Superior temporal gyrus (tissue), 1 donor: ENCODE data around the gene HTT.
A peak's percentile ranks its signal among the peaks of the same experiment; 100 is the strongest.

ENCODE experiments used
- DNase-seq: peaks from one replicate; pipeline ENCODE4 v3.0.0-alpha.2; 2016; ENCODE audit errors: extremely low spot score

Gene HTT

DNA sequence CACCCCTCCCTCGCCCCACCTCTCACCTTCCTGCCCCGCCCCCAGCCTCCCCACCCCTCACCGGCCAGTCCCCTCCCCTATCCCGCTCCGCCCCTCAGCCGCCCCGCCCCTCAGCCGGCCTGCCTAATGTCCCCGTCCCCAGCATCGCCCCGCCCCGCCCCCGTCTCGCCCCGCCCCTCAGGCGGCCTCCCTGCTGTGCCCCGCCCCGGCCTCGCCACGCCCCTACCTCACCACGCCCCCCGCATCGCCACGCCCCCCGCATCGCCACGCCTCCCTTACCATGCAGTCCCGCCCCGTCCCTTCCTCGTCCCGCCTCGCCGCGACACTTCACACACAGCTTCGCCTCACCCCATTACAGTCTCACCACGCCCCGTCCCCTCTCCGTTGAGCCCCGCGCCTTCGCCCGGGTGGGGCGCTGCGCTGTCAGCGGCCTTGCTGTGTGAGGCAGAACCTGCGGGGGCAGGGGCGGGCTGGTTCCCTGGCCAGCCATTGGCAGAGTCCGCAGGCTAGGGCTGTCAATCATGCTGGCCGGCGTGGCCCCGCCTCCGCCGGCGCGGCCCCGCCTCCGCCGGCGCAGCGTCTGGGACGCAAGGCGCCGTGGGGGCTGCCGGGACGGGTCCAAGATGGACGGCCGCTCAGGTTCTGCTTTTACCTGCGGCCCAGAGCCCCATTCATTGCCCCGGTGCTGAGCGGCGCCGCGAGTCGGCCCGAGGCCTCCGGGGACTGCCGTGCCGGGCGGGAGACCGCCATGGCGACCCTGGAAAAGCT is at the start of gene HTT, which contains the start of gene HTT-AS:
Gene HTT (plus strand): TSS at position 604 of the 768 bp plus-strand sequence. CDS start 145 bp downstream, at position 749.
Gene HTT-AS (minus strand): TSS at position 461 of the 768 bp plus-strand sequence.
- peak; percentile 94 for DNase-seq

DNA sequence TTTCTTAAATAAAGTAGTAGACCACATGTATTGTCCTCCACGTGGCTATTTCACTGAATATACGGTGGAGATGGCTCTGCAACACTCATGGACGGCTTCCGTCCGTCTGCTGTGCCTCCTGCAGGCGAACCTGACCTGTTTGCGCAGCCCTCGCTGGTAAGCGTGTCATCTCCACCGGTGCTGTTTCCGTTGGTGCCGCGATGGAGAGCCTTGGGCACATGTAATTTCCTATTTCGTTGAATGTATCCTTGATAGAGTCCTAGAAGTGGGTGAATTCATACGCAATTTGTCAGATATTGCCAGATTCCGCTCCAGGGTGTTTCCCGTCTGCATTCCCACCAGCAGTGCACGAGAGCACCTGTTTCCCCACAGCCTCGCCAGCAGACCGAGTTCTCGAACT is 48.6 kb upstream of the HTT start:
- DNase-seq = no peak

DNA sequence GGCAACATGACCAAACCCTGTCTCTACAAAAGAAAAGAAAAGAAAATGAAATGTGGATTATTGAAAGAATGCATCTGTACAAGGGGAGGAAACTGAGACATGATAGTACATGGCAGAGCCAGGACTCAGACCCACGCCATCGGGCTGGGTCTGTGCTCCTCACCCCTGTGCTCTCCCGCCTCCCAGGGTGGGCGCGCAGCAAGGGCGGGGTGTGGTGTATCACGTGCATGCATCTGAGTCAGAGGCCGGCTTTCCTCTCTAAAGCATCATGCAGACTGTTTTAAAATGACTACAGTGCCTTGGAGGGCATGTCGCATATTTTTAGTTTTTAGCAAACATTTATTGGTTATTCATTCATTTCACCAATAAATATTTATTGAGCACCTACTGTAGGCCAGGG is 47.9 kb upstream of the HTT start:
- no peak for DNase-seq

DNA sequence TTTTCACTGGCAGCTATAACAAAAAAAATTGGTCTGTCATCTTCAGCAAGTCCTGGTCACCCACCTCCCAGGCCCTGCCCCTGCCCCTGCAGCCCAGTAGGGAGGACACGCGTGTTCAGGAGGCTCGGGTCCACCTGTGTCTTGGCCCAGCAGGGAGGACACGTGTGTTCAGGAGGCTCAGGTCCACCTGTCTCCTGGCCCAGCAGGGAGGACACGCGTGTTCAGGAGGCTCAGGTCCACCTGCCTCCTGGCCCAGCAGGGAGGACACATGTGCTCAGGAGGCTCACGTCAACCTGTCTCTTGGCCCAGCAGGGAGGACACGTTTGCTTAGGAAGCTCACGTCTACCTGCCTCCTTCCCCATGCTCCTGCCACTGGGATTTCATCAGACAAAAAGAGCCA is 45.0 kb upstream of the HTT start:
- DNase-seq = no peak

DNA sequence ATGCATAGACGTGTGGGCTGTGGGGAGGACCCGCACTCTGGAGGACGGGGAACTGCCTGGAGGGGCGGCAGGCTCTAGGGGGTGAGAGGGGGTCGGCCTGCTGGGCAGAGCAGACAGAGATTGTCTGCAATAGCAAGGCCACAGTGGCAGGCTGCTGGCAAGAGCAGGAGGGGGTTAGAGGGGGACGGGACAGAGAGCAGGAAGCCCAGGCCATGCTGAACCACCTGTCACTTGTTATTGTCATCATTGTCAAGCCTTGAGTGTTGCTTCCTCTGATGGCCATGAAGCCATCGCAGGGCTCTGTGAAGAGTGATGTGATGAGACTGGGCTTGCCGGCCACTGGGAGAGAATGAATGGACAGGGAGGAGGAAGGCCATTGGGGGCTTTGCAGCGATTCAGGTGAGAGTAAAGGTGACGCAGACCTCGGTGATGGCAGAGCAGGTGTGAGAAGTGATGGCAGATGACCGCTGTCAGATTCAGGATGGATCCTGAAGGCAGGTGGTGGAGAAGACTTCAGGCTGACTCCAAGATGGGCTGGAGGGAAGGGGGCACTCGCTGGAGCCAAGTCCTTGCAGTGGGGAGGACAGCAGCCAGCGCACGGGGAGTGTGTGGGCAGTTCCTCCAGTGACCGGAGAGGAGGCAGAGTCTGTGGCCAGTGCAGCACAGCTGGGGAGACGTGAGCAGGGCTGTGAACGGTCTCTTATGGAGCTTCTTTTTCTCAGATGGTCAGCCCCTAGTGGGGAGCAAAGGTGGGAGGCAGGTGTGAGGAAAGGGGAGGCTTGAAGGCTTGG is 43.7 kb upstream of the HTT start:
- DNase-seq = no peak

DNA sequence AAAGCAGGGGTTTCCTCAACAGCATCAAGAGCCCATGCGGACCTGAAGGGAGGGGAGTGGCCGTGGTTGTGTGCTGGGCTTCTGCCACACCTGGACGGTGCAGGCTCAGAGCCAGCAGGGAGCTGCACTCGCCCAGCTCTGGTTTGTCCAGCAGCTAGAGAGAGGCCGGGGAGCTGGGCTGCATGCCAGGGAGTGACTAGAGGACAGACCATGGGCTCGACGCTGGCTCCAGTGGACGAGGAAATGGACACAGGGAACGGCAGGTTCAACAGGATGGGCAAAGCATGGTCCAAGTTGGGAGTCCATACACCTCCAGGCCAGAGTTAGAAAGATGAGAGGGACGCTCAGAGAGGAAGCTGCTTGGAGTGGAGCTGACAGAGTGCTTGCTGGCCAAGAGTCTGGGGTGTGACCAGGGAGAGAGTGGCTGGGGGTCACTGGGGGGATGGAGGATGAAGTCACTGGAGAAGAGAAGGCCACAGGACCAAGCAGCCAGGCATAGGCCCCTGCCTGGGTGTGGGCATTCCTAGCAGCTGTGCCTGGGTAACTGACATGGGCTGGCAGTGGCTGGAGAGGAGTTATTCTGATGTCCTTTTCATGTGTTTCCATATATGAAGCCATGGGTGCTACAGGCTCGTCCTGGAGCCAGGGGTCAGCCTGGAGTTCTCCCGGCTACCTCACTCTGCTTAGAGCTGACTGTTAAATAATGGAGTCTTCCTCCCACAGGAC is 43.0 kb upstream of the HTT start:
- DNase-seq = no peak

DNA sequence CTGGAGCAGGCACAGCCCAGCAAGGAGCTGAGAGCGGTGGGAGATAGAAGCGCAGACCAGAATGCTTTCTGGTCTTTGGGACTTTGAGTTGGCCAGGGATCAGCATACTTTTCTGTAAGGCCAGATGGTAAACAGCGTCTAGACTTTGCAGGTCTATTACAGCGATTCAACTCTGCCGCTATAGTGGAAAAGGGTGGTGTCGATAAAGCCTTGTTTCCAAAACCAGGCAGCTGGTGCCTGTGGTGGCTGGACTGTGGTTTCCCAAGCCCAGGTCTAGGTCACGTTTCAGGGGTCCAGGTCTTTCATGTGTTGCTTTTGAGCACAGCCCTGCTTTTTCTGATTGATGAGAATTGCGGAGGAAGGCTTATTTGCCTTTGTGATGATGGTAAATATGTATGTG is 40.2 kb upstream of the HTT start:
- no peak for DNase-seq

DNA sequence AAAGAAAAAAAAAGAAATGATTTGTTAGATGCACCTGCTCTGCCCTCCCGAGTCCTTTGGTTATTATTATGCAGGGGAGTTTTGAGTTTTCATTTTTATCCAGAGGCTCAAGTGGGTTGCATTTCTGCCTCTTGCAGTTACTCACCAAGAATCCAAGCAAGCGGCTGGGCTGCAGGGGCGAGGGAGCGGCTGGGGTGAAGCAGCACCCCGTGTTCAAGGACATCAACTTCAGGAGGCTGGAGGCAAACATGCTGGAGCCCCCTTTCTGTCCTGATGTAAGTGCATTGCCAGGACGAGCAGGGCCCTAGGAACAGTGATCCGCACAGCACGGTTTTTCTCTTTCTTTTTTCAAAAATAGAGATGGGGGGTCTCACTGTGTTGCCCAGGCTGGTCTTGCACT is 39.2 kb upstream of the HTT start:
- DNase-seq = no peak

DNA sequence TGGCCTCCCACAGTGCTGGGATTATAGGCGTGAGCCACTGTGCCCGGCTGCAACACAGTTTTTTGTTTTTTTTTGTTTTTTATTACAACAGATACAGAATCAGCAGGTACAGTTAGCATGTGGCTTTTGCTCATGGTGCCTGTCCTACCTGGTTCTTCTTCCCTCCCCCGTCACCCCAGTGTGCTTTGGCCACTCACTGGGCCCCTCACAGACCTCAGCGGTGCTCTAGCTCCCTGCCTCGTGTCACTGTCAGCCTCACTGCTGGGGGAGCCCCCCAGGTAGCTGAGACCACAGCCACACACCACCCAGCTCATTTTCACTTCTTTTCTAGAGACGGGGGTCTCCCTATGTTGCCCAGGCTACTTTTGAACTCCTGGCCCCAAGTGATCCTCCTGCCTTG is 38.8 kb upstream of the HTT start:
- DNase-seq = no peak

DNA sequence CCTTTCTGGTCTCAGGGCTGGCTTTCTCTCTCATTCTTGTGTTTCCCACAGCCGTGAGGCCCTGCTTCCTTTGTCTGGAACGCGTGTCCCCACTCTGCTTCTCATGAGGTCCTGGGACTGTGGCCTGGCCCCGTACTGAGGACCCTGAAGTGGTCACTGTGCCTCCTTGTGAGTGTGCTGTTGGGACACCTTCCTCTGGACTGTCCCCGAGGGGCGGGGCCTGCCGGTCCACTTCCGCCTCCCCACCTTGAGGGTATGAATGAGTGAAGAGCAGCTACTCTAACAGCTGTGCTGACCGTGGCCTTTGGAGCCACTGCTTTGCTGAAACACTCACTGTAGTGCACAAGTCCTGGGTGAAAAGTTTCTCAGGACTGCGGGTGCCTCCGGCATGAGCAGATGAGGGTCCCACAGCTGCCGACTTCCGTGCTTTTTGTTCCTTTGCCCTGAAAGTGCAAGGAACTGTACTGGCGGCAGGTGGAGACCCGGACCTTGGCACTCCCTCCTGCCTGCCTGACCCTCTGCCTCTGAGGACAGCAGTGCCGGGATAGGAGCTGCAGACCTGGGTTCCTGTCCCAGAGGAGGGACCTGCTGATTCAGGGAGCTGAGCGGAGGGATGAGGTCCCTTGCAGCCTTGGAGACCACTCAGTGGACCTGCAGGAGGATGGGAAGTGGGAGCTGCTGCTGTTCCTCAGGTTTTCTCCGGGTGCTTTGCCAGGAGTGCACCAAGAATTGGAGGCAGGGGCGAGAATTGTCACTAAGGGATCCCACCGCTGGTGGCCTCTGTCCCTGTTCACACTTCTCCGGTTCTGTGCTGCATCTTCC is 38.1 kb upstream of the HTT start:
- no peak for DNase-seq

DNA sequence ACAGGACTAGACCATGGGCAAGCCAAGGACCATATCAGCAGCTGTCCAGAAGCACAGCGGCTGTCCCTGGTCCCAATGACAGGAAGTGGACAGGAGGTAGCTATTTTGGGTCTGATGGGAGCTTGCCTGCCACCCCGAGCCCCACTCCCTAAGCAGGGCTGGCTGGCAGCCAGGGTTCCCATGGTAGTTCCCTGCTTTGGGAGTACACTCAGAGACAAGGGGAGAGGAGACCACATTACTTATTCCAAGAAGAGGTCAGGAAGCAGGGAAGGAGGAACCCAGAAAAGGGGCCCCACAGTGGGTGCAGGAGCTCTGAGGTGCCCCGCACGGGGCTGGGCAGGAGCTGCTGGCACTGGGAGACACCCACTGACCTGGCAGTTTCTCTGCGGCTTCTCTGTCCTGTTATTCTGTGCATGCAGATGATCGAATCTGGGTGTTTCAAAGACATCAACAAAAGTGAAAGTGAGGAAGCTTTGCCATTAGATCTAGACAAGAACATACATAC is 36.5 kb upstream of the HTT start:
- no peak for DNase-seq

DNA sequence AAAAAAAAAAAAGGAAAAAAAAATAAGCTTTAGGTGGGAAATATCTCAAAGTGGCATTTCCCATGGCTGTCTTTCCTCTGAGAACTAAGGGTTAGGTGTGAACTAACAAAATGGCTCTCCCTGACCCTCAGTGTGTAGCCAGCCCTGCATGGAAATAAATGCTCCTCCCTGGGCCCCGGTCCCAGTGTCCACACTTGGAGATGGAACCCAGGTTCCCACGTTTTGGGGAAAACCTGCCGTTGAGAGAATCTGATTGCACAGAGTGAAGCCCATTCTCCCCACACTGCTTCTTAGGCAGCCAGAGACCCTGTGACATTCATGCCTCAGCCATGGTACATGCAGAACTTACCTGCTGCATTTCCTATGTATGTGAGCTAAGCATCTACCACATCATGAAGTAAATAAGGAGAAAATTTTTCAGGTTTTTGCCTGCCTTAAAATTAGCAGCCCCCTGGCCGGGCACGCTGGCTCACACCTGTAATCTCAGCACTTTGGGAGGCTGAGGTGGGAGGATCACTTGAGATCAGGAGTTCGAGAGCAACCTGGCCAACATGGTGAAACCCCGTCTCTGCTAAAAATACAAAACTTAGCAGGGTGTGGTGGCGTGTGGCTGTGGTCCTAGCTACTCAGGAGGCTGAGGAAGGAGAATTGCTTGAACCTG is 34.6 kb upstream of the HTT start:
- no peak for DNase-seq

DNA sequence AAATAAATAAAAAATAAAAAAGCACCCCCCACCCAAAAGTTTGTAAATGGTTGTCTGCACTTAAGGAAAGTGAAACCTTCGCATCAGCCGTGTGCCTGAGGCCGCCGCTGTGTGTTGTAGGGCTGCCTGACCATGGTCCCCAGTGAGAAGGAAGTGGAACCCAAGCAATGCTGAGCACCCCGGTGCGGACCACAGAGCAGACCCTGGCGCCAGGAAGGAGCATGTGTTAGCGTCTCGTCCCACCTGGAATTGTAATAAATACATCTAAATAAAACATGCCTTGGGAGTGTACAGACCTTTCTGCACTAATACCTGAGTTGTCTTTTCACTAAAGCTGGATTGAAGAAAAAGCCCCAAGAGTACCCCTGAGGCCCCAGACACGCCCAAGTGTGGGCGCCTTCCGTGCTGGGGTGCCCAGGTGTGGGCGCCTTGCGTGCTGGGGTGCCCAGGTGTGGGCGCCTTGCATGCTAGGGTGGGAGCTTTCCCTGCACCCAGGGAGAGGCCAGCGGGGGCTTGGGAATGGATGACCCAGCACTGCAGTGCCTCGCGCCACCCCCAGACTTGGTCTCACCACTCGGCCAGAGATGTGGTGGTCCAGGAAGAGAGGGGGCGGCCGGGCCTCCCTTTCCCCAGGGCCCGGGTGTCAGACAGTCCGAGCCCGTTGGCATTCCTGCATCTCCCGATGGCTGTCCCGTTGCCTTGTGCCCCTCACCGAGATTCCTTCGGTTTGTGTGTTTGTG is 33.9 kb upstream of the HTT start:
- DNase-seq = no peak

DNA sequence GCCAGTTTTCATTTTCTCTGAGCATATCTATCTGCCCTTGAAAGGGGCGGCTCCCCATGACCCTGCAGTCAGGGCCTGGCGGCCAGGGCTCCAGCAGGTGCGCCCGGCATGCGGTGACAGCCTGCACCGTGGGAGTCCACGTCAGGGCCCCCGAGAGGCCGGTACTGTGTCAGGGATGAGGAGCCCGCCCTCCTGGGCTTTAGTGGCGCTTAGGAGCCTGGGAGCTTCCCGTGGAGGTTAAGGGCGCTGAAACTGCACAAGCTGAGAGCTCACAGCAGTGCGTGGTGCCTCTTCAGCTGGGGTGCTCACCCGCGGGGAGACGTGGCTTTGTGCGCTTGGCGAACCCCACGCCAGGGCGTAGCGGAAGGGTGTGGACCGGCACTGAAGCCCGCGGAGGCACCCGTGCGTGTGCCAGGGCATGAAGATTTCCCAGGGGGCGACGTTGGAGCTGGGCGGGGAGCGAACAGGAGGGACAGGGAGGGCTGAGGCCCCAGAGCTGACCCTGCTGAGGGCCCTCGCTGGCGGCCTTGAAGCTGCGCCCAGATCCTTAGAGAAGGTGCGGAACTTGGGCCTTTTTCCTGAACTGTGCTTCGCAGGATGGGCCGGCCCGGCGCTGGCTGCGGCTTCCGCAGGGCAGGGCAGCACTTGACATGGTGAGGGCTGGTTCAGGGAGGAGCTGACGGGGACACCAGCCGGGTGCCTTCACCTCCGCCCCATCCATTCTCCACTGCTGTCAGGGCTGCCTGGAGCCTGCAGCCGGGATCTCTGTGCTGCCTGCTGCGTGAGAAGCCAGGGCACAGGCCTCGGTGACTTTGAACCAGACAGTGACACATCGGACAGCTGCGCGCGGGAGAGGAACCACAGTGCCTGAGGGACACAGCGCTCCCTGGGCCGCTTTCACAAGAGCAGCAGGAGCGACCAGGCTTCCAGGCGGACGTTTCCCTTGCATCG is 33.0 kb upstream of the HTT start:
- no peak for DNase-seq

DNA sequence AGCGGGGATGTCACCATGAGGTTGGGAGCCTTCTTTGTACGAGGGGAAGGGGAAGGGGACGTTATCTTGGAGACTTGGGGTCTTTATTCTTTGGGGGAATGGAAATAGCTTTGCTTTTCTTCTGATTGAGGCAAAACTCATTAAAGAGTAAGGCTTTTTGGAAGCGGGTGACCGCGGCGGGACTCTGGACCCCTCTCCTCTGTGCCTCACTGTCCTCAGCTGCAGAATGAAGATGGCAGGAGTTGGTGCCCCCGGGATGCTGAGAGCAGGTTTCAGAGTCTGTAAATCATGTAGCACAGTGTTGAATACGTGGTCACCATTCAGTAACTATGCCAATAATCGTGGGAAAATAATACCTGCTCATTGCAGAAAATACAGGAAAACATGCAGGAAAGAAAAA is 32.3 kb upstream of the HTT start:
- DNase-seq = no peak

DNA sequence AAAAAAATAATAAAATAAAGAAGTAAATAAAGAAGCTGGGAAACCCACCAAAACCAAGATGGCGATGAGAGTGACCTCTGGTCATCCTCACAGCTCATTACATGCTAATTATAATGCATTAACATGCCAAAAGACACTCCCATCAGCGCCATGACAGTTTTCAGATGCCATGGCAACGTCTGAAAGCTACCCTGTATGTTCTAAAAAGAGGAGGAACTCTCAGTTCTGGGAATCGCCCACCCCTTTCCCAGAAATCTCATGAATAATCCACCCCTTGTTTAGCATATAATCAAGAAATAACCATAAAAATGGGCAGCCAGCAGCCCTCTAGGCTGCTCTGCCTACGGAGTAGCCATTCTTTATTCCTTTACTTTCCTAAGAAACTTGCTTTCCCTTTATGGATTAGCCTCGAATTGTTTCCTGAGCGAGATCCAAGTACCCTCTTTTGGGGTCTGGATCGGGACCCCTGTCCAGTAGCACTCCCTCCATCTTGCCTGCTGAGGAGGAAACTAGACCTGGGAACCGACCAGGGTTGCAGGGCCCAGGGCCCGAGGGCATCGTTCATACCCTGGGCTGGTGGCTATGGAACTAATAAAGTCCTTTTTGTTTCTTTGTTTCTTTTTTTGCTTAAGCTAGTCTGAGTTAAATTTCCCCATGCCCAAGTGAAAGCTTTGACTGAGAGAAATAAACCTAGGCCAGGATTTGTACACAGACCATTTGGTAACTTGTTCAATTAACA is 31.0 kb upstream of the HTT start:
- no peak for DNase-seq

DNA sequence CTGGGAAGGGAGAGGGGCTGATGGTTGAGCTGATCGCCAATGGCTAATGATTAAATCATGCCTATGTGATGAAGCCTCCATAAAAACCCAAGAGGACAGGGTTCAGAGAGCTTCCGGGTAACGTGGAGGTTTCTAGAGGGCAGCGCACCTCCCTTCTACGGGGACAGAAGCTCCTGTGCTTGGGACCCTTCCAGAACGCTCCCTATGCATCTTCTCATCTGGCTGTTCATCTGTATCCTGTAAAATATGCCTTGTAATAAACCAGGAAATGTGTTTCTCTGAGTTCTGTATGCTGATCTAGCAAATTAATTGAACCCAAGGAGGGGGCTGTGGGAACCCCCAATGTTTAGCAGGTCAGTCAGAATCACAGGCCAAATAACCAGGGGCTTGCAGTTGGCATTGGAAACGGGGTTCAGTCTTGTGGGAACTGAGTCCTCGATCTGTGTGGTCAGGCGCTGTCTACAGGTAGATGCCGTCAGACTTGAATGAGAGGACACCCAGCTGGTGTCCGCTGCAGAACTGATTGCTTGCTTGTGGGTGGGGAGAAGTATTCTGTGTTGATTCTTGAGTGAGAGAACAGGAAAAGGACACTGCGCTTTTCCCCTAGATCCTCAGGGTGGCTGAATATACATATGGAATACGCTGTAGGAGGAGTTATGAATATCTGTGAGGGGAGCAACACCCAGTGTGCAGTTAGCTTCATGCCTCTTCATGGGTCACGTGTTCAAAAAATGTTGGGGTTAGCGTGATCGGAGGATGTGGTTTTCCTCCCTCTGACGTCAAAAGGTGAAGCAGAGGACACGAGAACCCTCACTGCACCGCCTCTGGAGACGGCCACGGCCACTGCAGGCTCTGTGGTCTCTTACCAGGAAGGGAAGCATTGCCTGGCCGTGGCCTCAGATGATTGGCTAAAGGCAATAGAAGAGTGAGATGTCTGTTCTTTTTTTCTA is 29.3 kb upstream of the HTT start:
- DNase-seq = no peak
